Sigmoid colon (tissue), 4 donors: ENCODE measurements around the gene KCTD1.

Experiments used
- CTCF ChIP-seq, 4 experiments: fragments of 450-650 bp in 3 of 4; fragments of 200-600 bp in 1 of 4; IDR thresholded peaks; one replicate each; pipeline ENCODE4 v1.5.1; 2016 to 2019; ENCODE audit warnings: antibody characterized with exemption in 4 of 4, mild to moderate bottlenecking in 3 of 4, moderate library complexity in 2 of 4
- EP300 ChIP-seq, 4 donors: sonication (generic); formaldehyde crosslinking; IDR thresholded peaks; one replicate each; pipeline ENCODE4 v1.6.1; 2017; ENCODE audit warnings: antibody characterized with exemption in 4 of 4
- POLR2A ChIP-seq, 2 donors: fragments of 450-650 bp; IDR thresholded peaks; one replicate each; pipeline ENCODE4 v1.6.1; 2016; ENCODE audit warnings: antibody characterized with exemption in 2 of 2, mild to moderate bottlenecking in 2 of 2, moderate library complexity in 2 of 2
- POLR2AphosphoS5 ChIP-seq, 4 donors: sonication (generic); formaldehyde crosslinking; IDR thresholded peaks; one replicate each; pipeline ENCODE4 v1.6.1; 2017; ENCODE audit warnings: antibody characterized with exemption in 4 of 4

GRCh38 chr18:26439537-26439936 lies 108.8 kb downstream of the KCTD1 start:
- TF ChIP-seq POLR2A (IDR thresholded peaks at IDR 0.05) (no peak), CTCF (IDR thresholded peaks at IDR 0.05) (no peak), POLR2AphosphoS5 (IDR thresholded peaks at IDR 0.05) (no peak), EP300 (IDR thresholded peaks at IDR 0.05) (no peak)
